GM21515 (cell line): ENCODE measurements around the gene CERKL.

ENCODE experiments used
- ATAC-seq: cut with Tn5 transposase; IDR thresholded peaks from one replicate; pipeline ENCODE4 v1.9.1; 2021; ENCODE audit not compliant: unreplicated experiment

The CERKL gene

DNA sequence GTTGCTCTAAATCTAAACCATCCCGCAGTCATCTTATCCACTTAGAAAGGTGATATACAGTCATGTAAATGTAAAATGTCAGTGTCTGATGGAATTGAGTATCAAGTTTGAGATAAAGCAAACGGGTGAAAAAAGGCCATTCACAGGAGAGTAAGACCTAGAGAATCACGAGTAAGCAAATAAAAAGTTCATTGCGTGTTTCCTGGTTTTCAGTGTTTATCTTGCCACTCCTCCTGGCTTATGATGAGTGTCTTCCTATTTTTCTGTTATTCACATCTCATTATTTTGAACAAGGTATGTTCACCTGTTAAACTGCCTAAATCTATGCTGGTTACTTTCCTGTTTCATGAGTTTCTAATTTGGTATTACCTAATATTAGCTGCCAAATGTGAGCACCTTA is 130.9 kb downstream of the CERKL start:
- ATAC-seq, result no peak

DNA sequence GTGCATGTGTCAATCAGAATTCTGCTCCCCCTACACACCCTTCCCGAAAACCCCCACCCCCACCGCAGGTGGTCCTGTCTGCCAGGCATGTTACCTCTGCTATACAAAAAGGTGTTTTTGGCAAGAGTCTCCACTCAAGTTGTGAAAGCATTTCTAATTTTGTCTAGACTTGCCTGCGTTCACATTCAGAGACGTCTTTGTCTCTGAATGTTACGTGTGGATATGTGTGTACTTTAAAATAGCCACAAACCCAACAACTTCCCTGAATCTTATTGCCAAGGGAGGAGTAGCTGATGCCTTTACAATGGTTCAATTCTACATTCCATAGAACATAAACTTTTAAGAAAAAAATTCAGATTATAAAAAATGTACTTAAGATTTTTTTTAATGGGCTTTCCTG is 133.1 kb downstream of the CERKL start:
- ATAC-seq, result no peak

- no peak for ATAC-seq
These were observed 136.7 kb downstream of the CERKL start for GRCh38 chr2:181520253-181520652.

- ATAC-seq, result no peak
These were observed 139.1 kb downstream of the CERKL start for GRCh38 chr2:181517685-181518301.

DNA sequence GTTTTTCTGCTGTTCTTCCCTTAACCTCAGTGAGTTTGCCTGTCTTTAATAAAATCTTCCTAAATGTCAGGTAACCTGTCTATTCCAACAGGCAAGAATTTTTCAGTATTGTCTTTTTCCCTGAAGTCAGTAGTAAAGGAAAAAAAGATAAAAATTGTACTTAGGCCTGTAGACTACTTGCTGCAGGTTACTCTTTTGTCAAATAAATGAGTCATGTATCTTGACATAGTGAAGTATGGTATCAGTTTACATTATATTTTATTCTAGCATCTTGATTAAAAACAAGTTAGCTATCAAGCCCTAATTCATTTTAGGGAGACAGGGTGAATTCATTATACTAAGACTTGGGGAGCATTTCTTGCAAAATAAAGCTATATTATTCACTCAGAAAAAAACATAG is 139.9 kb downstream of the CERKL start:
- ATAC-seq, result no peak

- no peak for ATAC-seq
These were observed 141.2 kb downstream of the CERKL start for GRCh38 chr2:181515719-181516118.

DNA sequence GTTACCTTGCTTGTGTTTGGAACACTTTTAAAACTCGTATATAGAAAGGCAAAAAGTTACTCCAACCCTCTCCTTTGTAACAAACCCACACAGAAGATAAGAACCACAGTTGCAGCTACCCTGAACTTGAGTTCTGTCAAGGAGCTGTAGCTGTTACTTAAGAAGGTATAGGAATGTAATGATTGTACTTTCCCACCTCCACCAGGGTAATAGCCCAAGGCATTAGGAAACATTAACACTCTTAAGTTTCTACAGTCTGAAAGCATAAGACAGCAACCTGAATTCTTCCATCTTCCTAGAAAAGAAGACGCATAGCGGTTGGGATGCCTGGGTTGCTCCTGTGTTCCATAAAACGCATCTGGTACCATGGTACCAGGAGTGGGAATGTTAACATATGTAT is 156.7 kb downstream of the CERKL start:
- ATAC-seq, result no peak

- no peak for ATAC-seq
These were observed 157.7 kb downstream of the CERKL start for GRCh38 chr2:181499231-181499630.
